DMS153 treated with DMSO at 0.1 percent for 48 hours (cell line): ENCODE data around the gene FAM221A.
"Not testable (repeated sequence)": the region's sequence is repeated elsewhere in the genome, so short reads cannot be mapped to it uniquely, and the experiment has no call there.

Source experiments
- DNase-seq: peaks from one replicate; lab custom pipeline; 2025; ENCODE audit not compliant: unreplicated experiment; lab: John Stamatoyannopoulos, UW

The FAM221A gene

DNA sequence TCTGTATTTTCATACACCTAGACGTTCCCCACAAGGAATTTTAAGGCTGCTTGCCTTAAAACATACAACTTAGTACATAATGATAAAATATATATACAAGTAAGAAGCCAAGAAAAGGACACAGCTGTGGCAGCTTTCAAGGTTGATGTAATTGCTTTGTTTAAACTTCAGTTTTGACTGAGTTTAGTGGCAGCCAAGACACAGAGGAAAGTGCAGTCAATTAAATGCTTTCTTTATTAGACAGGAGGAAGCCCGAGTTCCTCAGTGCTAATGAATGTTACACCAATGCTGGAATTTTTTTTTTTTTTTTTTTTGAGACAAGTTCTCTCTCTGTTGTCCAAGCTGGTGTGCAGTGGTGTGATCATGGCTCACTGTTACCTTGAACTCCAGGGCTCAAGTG, 18.8 kb downstream of the FAM221A start:
- DNase-seq = no peak

DNA sequence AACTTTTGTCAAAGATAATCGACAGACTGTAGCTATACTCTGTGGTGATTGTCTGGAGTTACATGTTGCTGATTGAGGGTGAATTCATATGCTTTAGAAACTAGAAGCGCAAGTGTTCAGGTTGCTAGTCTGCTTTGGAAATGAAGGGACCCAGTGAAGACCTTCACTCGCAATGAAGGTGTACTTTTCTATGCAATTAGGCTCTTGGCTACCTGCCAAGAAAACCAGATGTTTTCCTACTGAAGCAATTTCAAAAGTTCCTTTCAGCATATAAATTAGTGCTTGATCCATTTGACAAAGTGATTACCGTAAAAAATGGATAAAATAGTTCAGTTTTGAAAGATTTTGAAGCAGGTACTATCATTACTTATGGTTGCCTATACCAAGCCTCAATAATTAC, 20.0 kb downstream of the FAM221A start:
- no peak for DNase-seq

DNA sequence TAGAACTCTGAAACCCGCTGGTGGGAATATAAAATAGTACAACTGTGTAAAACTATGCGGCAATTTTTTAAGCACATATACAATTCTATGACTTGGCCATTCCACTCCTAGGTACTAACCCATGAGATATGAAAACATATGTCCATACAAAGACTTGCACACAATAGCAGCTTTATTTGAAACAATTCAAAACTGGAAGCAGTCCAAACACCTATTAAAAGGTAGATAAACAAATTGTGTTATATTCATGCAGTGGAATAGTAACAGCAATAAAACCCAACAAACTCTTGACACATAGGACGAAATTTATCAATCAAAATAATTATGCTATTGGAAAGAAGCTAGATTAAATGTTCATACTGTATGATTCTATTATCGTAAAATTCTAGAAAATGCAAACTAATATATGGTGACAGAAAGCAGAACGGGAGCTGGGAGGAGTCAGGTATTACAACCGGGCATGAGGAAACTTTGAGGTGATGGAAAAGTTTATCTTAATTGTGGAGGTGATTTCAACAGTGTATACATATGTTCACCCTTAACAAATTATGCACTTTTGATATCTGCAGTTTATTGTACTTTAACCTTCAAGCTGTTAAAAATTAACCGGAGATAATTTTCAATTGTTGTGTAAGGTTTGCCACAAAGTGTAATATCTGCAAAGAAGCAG, 29.2 kb downstream of the FAM221A start:
- DNase-seq = no peak

DNA sequence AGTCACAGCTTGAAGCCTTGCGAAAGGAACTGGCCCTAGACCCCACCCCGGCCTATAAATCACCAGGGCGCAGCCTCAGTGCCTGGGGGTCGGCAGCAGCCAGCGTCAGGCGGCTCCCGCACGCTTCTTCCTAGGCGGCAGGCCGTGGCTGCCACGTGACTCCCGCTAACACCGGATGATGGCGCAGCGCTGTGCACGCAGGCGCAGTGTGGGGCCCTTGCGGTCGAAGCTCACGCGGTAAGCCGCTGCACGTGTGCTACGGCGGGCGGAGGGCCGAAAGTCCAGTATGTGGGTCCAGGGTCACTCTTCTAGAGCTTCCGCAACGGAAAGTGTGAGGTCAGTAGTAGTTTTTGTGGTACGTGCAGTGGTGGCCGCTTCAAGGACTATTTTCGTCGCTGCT, 30.0 kb downstream of the FAM221A start, which contains the start of gene STK31:
STK31 (plus strand) TSS at position 220 of the 400 bp plus-strand sequence; CDS start at position 287, 67 bp downstream.
- no peak for DNase-seq

DNA sequence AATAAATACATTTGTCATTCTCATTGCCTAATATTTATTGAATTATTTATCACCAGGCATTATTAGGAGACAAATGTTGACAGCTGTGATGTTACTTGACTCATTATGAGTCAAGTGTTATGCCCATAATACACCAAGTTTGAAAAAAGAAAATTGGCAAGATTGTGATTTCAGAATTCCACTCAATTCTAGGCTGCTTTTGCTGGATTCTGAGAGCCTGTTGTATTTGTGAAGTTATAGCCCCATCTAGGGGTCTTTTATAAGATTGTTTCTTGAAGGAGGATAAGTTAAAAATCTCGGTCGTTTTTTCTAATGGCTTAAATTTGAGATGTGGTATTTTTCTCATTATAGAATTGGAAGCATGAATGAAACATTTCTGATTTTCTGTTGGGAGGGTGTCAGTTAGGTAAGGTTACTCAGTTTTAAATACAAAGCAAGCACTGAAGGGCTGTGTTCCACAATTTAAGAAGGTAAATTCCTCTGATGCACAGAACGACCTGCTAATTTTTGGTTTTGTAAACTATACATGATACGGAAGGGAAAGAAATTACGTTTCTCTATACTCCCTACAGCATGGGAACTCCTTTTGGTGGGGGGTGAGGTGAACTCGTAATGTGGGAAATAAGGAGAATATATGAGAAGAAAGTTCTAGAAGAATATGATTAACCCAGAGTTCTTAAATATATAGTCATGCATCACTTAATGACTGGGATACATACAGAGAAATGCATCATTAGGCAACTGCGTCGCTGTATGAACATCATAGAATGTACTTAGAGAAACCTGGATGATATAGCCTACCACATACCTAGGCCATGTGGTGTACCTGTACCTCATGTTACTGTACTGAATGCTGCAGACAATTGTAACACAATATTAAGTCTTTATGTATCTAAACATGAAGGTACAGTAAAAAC, 32.6 kb downstream of the FAM221A start:
- peak; percentile 74 for DNase-seq

DNA sequence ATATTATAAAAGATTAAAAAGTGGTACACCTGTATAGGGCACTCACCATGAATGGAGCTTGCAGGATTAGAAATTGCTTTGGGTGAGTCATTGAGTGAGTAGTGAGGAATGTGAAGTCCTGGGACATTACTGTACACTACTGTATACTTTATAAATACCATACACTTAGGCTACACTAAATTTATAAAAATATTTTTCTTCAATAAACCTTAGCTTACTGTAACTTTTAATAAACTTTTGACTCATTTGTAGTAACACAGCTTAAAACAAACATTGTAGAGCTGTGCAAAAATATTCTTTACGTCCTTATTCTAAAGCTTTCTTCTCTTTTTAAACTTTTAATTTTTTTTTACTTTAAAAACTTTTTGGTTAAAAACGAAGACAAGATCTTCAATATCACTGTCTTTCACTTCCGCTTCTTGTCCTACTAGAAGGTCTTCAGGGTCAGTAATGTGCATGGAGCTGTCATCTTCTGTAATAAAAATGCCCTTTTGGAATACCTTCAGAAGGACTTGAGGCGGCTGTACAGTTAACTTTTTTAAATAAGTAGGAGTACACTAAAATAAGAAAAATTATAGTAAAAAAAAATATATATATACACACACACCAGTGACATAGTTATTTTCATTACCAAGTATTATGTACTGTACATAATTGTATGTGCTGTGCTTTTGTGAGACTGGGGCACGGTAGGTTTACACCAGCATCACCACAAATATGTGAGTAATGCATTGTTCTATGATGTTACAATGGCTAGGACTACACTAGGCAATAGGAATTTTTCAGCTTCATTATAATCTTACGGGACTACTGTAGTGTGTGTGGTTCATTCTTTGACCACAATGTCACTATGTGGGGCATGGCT, 33.5 kb downstream of the FAM221A start:
- no peak for DNase-seq

DNA sequence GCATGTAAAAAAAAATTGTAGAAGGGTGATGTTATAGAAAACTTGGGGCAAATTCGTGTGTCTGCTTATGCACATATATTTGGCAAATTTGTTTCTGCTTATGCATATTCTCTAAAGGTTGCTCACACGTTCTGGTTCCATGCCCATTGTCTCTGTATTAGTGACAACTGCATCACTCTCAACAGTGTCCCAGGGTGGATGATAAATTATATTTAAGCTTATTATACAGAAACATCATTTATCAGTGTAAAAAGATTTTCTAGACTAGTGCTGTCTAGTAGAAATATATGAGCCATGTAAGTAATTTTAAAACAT, 34.1 kb downstream of the FAM221A start:
- no peak for DNase-seq

DNA sequence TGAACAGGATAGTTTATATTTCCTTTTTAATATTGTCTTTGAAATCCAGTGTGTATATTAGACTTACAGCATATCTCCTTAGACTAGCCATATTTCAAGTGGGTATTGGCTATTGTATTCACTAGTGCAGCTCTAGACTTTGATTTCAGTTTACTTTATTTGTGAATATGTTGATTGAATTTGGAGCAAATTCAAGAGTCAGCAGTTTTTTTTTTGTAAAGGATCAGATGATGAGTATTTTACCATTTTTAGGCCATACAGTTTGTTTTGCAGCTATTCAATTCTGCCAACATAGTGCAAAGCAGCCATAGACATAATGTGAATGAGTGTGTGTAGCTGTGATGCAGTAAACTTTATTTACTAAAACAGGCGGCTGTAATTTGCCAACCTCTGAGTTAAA, 34.6 kb downstream of the FAM221A start:
- no peak for DNase-seq

DNA sequence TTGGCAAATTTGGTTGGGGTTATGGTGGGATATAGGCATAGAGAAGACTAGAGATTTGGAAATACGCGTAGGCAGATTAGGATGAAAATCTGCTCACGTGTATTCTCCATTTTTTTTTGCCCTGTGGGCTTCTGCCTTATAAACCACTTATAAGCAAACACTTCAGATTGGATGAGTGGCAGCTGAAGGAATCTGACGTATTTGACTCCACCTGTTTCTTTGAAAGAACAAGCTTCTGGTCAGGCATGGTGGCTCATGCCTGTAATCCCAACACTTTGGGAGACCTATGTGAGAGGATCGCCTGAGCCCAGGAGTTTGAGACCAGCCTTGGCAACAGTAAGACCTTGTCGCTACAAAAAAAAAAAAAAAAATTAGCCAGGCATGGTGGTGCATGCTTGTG, 35.1 kb downstream of the FAM221A start:
- no peak for DNase-seq

DNA sequence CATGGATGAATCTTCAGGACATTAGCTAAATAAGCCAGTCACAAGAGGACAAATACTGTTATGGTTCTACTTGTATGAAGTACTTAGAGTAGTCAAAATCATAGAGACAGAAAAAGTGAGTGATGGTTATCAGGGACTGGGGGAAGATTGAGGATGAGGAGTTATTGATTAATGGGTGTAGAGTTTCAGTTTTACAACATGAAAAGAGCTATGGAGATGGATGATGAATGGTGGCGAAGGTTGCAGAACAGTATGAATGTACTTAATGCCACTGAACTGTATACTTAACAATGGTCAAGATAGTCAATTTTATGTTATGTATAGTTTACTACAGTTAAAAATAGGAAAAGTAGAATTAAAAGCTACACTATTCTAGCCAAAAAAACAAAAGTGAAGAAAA, 37.8 kb downstream of the FAM221A start:
- DNase-seq = no peak

DNA sequence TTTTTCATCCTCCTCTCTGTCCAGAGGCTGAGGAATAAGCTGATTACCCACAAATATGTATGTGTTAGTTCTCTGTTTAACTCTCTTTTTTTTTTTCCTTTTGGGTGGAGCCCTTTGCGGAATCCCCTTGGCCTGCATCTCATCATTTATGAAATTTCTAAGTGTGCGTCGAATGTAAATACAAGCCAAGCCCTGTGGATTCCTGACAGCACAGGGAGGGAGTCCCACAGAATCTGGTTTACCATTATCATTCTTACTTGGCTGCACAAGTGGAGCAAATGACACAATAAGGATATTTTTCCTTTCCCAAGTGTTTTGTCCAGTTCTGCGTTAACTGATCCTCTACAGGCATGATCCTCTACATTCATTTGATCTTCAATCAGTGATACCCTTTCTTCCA, 41.5 kb downstream of the FAM221A start:
- DNase-seq = no peak

DNA sequence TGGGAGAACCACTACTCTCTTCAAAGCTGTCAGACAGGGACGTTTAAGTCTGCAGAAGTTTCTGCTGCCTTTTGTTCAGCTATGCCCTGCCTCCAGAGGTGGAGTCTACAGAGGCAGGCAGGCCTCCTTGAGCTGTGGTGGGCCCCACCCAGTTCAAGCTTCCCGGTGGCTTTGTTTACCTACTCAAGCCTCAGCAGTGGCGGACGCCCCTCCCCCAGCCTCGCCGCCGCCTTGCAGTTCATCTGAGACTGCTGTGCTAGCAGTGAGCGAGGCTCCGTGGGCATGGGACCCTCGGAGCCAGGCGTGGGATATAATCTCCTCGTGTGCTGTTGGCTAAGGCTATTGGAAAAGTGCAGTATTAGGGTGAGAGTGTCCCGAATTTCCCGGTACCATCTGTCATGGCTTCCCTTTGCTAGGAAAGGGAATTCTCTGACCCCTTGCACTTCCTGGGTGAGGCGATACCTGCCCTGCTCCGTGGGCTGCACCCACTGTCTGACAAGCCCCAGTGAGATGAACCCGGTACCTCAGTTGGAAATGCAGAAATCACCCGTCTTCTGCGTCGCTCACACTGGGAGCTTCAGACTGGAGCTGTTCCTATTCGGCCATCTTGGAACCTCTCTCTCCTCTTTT, 42.7 kb downstream of the FAM221A start:
- not testable (repeated sequence) for DNase-seq

DNA sequence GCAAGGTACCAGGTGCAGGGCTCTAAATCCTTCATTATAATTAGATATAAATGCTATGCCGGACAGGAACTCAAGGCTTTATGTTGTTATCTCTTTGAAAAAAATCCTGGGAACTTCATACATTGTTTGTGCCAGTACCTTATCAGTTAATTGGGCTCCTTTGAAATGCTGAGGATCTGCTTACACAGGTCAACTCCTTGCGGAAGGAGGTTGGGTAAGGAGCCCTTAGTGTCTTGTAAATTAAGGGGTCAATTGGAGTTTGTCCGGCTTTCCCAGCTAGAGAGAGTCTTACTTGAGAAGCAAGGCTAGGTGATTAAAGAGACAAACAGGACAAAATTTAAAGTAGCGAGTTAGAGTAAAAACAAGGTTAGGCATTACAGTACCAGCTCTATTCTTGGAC, 44.1 kb downstream of the FAM221A start:
- DNase-seq = not testable (repeated sequence)

DNA sequence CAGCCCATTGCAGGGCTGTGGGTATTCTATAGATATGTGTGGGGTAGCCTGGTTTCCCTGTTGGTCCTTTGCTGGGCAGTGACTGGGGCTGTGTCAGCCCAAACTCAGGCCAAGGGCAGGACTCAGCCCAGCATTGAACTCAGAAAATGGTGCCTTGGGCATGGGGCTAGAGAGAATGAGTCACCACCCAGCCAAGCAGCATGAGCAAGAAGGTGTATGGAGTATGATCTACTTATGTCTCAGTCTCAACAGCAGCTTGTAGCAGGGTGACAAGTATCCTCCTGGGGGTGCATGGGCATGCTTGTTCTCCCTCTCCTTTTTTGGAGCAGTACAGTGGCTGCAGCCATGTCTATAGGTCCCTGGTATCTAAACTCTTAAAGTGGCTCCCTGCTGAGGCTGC, 62.1 kb downstream of the FAM221A start:
- DNase-seq = no peak

DNA sequence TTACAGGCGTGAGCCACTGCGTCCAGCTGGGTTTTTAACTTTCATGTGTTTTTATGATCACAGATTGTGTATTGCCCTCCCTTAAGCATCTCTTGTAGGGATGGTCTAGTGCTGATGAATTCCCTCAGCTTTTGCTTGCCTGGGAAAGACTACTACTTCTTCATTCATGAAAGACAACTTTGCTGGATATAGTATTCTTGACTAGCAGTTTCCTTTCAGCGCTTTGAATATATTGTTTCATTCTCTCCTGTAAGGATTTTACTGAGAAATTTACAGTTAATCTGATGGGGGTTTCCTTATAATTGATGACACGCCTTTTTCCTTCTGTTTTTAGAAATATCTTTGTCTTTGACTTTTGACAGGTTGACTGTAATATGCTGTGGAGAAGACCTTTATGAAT, 63.2 kb downstream of the FAM221A start:
- no peak for DNase-seq

DNA sequence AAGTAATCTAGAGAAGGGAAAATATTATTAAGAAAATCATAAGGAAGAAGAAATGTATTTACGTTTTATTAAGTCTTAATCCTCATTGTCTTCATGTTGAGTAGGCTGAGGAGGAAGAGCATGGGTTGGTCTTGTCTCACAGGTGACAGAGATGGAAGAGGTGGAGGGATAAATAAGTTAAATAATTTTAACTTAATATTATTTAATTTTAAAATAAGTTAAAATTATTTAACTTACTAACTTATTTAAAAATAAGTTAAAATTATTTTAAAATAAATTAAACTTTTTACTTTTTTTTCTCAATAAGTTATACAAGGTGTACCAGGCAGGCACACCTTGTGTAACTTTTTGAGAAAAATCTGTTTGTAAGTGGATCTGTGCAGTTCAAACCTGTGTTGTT, 66.6 kb downstream of the FAM221A start:
- no peak for DNase-seq

DNA sequence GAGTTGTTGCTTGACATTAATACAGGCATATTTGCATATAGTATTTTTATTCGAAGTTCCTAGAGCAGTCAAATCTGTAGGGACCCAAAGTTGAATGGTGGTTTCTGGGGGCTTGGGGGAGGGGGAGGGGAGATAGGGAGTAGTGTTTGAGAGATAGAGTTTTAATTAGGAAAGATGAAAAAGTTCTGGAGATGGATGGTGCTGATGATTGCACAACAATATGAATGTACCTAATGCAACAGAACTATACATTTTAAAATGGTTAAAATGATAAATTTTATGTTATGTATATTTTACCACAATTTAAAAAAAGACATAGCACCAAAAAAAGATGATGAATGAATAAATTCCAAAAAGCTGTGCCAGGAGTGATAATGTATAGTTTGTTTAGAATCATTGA, 71.9 kb downstream of the FAM221A start:
- DNase-seq = no peak
